HG03097 (cell line): Measurements from ENCODE around the gene SGMS1.

Experiments used
- ATAC-seq: cut with Tn5 transposase; IDR thresholded peaks from one replicate; pipeline ENCODE4 v1.9.1; 2021; ENCODE audit not compliant: unreplicated experiment, low FRiP score

The SGMS1 gene

DNA sequence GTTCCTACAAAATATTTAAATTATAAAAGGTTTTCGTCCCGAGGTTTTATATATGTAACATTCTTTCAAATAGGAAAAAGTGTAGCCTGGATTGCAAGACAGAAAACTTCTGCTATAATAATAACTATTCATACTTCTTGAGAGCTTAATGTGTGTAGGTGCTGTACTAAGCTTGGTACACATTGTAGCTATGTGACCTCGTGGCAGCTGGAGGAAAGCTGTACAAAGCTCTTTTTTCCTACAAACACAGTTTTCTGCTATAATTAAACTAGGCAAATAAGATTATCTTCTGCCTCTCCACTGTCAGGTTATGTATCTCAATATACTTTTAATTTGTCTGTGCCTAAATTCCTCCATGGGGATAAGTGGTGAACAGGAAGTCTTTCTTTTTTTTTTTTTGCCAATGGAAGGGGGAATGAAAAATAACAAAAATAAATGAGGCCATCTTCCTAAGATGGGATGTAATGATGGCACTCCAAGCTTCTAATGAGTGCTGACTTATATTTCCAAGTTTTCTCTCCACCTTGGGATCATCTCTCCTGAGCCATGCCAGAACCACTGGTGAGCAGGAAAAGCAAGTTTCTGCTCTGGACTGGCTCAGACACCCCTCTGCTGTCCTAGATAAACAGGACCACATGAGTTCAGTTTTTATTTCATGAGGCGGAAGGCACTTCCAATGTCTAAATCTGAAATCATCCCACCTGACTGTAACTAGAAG, 9.9 kb downstream of the SGMS1 start:
- no peak for ATAC-seq

GRCh38 chr10:50613150-50613549, 10.6 kb downstream of the SGMS1 start:
- ATAC-seq, result no peak

DNA sequence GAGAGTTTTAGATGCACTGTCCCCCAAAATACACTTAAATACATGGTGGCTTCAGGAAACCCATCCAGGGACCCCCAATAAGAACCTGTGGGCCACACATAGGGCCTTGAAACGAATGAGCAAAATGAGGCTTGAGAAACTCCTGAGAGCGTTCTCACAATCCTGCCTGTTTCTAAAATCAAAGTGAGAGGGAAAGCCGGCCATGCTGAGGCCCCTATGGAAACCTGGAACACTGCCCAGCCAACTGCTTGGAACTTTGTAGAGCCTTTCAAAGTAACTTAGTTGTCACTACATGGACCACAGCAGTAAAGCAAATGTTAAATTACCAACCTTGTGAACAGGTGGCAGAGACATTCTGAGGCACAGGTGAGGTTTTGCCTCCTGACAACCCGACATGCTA, 13.4 kb downstream of the SGMS1 start:
- no peak for ATAC-seq

DNA sequence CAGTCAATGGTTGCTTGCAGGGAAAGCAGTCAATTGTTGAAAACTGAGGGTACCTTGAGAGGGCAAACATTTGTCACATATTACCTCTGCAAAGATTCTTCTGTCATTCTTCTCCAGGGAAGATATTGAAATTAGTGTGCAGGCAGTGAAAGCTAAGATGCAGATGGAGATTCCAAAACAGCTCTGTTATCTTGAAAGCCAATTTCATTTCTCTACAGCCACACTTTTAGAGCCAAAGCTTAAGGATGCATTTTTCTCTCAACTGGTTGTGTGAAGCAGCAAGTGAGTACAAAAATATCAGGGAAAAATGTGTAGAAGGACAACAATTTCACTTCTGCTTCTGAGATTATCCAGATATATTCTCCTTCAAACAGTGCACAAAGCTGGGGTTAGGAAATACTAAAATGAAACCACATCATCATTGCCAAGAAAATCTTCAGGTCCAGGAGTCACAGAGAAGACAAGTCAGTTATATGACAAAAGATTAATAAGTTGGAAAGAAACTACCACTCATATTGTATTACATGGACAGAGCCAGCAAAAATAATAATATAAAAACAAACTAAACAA, 16.3 kb downstream of the SGMS1 start:
- ATAC-seq, result no peak

GRCh38 chr10:50605951-50606270, 17.8 kb downstream of the SGMS1 start:
- ATAC-seq, result no peak

DNA sequence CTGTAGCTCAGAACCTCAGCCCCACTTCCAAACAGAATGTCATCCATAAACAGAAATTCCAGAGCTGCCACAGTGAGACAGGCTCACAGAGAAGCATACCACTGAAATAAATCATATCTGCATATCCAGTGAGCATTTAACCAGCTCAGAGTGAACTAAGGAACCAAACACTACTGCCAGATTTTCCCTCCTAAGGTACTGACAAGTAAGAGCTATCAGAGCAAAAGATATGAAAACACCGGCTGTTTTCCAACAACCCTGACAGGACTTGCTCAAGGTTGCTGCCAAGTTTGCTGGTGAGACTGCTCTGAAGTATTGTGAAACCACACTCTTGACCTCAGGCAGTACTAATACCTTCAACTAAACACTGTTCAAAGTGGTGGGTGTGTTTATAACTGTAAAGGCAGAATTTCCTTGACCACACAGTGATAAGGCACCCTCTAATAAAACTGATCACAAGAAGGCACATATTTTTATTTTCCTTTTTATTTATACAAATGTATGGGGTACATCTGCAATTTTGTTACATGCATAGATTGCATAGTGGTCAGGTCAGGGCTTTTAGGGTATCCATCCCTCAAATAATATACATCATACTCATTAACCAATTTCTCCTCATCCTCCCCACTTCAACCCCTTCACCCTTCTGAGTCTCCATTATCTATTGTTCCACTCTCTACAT, 18.3 kb downstream of the SGMS1 start:
- ATAC-seq, result peak; percentile 49

DNA sequence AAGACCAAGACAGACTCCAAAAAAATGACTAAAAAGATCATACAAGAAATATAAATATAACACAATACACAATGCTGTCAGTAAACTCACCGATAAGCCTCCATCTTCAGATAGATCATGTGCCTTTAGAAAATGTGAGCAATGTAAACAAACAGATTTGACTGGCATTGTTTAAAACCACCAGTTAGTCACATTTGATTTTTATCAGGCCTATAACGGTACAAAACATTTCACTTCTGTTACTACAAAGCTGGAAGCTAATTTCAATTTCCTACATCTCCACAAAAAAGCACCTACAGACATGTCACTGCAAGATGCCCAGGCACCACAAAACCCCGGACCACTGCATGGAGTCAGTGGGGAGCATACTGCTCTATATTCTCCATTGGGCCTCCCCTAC, 18.9 kb downstream of the SGMS1 start:
- ATAC-seq, result no peak

GRCh38 chr10:50604049-50604640, 19.6 kb downstream of the SGMS1 start:
- no peak for ATAC-seq

DNA sequence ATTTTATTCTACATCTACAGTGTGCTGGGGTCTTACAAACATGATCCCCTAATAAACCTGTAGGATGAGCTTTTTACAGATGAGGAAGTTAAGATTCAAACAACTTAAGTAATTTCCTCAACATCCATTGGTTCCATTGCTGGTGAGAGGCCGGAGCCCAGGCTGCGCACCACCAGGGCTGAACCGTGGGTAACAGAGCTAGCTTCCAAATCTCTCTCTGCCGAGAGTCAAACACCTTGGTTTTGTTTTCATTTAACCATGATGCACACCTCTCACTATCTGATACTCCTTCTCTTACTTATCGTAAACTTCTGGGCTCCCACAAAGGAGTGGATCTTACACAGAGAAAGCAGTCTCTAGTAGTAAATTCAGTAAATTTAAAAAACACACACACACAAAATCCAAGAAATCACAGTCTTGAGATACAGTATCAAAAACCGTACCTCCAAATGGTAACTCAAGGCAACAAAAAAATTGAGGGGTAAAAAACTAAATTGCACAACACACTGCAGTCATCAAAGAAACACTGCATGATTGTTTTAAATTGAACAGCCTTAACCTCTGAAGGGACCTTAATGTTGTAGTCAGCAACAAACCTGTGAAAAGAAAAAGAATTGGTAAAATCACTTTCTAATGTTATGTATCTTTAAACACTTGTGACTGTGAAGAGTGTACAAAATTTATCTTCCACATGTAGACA, 20.5 kb downstream of the SGMS1 start:
- no peak for ATAC-seq

DNA sequence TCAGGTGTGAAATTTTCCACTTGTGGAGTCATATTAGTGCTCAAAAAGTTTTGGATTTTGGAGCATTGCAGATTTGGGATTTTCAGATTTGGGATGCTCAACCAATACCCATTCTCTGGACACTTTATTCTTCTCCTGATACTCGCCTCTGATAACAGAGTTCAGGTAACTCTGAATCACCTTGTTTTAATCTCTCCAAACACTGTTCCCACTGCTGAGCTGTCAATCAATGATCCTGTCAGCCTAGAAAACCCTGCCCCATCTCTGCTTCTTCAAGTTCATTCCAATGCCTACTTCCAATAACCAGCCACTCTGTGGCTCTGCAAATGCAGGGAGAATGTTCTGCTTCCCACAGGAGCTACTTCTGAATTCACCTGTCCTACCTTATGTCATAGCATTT, 21.8 kb downstream of the SGMS1 start:
- ATAC-seq, result no peak

- ATAC-seq, result no peak
These were observed 22.8 kb downstream of the SGMS1 start for GRCh38 chr10:50600831-50601477.

GRCh38 chr10:50600286-50600685, 23.5 kb downstream of the SGMS1 start:
- ATAC-seq, result no peak

DNA sequence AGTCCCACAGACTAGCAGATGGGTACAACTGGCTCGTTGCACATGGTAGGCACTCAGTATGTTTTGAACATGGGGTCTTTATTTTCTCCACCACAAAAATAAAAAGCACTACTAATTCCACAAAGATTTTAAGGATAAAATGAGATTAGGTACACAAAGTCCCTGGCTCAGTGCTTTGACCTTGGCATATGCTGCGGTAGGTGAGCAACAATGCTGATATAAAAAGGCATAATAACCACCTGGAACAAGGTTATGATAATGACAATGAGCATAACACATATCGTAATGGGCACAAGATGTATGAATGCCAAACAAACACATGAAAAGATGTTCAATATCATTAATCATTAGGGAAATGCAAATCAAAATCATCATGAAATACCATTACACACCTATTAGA, 26.9 kb downstream of the SGMS1 start:
- ATAC-seq, result no peak

DNA sequence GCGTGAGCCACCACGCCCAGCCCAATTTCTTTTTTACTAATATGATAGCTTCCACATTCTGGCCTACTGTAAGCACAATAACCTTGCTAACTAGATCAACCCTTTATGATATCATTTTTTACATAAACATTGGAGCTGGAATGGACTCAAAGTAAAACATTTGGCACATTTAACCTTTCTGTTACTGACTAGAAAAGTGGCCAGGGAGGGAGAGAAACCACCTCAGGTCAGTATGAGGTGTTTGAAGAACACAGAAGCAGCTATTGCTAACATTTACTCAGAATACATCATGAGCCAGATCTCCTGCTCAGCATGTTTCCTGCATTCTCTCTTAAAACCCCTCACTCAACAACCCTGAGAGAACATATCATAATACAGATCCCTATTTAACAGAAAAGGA, 27.3 kb downstream of the SGMS1 start:
- ATAC-seq, result no peak

GRCh38 chr10:50595785-50596184, 28.0 kb downstream of the SGMS1 start:
- no peak for ATAC-seq

- ATAC-seq, result no peak
These were observed 30.0 kb downstream of the SGMS1 start for GRCh38 chr10:50593523-50594376.

DNA sequence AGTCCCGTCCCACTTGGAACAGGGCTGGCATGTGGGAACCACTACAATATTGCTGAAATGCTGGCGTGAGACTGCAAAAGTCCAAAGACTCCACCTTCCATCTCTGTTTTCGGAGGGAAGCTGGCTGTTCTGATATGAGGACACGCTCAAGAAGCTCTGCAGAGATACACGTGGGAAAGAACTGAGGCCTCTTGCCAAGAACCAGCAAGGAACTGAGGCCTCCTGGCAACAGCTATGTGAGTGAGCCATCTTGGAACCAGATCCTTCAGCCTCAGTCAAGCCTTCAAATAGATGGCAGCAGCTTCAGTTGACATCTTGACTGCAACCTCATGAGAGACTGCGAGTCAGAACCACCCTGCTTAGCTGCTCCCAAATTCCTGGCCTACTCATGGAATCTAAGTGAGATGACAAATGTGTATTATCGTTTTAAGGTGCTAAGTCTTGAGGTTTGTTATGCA, 30.8 kb downstream of the SGMS1 start:
- ATAC-seq, result no peak

DNA sequence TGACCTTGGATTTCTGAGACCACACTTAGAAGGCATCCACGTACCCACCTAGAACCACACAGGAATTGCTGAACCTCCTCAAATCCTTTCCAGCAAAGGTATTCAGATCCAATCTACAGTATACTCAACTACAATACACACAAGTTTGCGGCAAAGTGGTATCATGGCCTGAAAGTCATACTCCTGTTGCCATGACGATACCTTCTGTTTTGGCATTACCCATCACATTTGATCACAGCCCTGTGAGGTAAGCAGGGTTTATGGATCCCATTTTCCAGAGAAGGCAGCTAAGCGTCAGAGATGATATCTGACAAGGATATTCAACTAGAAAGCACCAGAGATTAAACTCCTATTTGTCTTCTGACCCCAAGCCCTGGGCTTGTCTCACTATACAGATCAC, 32.8 kb downstream of the SGMS1 start:
- no peak for ATAC-seq

GRCh38 chr10:50586740-50587088, 37.0 kb downstream of the SGMS1 start:
- no peak for ATAC-seq
